ENCODE data around the gene SMU1.

GRCh38 chr9:33125461-33125860 lies 49.0 kb upstream of the SMU1 start:
- no peak for TF ChIP-seq POLR2A (IDR thresholded peaks at IDR 0.05; ENCODE audit: low read depth, low read length)
- TF ChIP-seq CTCF (IDR thresholded peaks at IDR 0.05; ENCODE audit: extremely low read depth in 1 of 2, insufficient read depth in 1 of 2, low read depth in 1 of 2, low read length in 2 of 2), result no peak
- TF ChIP-seq MAX (IDR thresholded peaks at IDR 0.05; ENCODE audit: insufficient read depth, insufficient read length), result no peak
- no peak for TF ChIP-seq POLR2AphosphoS5 (IDR thresholded peaks at IDR 0.05; ENCODE audit: insufficient read depth, low read depth, low read length)

All from endothelial cell of umbilical vein (primary cell).